Fibroblast of mammary gland (primary cell): ENCODE results near the gene MC1R.

Experiments used
- DNase-seq: peaks from one replicate; pipeline ENCODE4 v3.0.0-alpha.2; 2010; ENCODE audit warnings: low read depth
- H3K4me3 ChIP-seq: 2 replicates; pipeline ENCODE4 v1.5.1; 2011; ENCODE audit warnings: low read depth, mild to moderate bottlenecking, low read length, moderate library complexity; ENCODE audit not compliant: control insufficient read depth
- CTCF ChIP-seq: conservative IDR thresholded peaks from 2 replicates; pipeline ENCODE4 v1.5.1; 2011; ENCODE audit warnings: low read depth, low read length, inconsistent platforms; ENCODE audit not compliant: control insufficient read depth, insufficient read depth

Gene MC1R

GRCh38 chr16:89921702-89922476, 3.2 kb downstream of the MC1R start:
- peak overlapping the region; percentile 79 for H3K4me3 ChIP-seq
- TF ChIP-seq CTCF = no peak
- peak; percentile 94 for DNase-seq

GRCh38 chr16:89922477-89922883, 3.8 kb downstream of the MC1R start:
- DNase-seq = peak; percentile 95
- H3K4me3 ChIP-seq = peak overlapping the region; percentile 79
- TF ChIP-seq CTCF = no peak

GRCh38 chr16:89922884-89923639, 4.4 kb downstream of the MC1R start, which contains the start of gene TUBB3:
TSS of gene TUBB3 (plus strand) at chr16:89923342. CDS start at chr16:89923402, 60 bp downstream.
- peak; percentile 66 for DNase-seq
- H3K4me3 ChIP-seq = peak within 1 kb of the TSS; percentile 79
- no peak for TF ChIP-seq CTCF

GRCh38 chr16:89923640-89924296, 5.1 kb downstream of the MC1R start:
- H3K4me3 ChIP-seq = peak overlapping the region; percentile 57
- DNase-seq = no peak
- TF ChIP-seq CTCF = no peak

- DNase-seq = peak; percentile 32
- no peak for TF ChIP-seq CTCF
- peak overlapping the region; percentile 57 for H3K4me3 ChIP-seq
Measured at GRCh38 chr16:89924297-89924924, 5.7 kb downstream of the MC1R start.

GRCh38 chr16:89924925-89925307, 6.3 kb downstream of the MC1R start:
- peak overlapping the region; percentile 57 for H3K4me3 ChIP-seq
- TF ChIP-seq CTCF = no peak

More at GRCh38 chr16:89924925-89925307, 6.3 kb downstream of the MC1R start:
- DNase-seq = no peak
